GM19351 (cell line): ENCODE results near the gene IL11.
"Not testable (repeated sequence)": the region's sequence is repeated elsewhere in the genome, so short reads cannot be mapped to it uniquely, and the experiment has no call there.

Experiments used
- ATAC-seq: cut with Tn5 transposase; IDR thresholded peaks from one replicate; pipeline ENCODE4 v1.9.1; 2021; ENCODE audit warnings: mild to moderate bottlenecking, moderate library complexity; ENCODE audit not compliant: unreplicated experiment

IL11 gene

DNA sequence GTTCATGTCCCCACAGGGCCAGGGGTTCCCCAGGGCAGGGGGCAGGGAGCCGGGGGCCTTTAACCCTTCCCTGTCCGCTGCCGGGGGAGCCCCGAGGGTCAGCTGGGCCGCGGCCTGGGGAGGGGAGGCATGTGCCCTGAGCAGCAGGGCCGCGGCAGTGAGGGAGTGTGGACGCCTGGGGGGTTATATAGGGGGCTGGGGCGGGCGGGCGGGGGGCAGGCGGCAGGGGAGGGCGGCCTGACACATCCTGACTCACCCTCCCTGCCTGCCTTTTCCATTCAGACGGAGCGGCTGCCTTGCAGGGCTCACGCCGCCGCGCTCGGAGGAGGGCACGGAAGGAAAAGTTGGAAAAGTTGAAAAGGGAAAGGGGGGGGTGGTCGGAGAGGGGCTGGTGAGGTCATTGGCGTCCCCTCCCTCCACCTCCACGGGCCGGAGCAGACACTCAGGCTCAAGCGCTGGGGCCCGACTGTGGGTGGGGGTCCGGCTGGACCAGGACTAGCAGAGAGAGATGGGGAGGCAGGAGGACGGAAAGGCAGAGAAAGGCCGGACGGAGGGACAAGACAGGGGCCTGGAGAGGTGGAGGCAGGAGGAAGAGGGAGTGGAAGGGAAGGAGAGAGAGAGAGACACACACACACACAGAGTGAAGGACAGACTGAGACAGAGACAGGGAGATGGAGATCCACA, at the start of gene IL11:
Gene IL11, minus strand, starts transcription at position 159 of the 684 bp plus-strand sequence. Its CDS starts 153 bp downstream, at position 6.
- no peak for ATAC-seq

DNA sequence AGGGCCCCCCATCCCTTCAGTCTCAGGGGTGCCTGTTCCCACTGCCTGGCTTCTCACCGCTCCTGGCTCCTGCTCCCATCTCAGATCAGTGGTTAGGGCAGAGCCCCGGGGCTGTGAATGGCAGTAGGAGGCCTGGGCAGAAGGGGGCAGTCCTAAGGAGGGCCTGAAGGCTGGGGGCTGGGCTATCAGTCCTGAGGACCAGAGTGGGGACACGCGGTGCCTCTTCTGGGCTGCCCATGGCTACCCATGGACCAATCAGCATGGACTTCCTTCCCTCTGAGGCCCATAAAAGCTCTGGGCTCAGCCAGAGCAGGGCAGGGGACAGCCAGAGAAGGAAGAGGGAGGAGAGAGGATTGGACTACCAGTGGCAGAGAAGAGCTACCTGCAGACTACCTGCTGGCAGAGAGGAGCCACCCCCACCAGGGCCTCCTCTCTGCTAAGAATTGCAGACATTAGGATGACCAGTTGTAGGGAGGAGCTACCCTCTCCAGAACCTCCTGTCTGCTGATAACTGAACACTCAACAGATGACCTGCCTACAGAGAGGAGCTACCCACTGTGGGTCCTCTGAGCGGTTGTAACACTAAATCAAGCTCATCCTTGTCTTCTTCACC, 49.5 kb upstream of the IL11 start:
- no peak for ATAC-seq

- ATAC-seq, result no peak
These were observed 48.8 kb upstream of the IL11 start for GRCh38 chr19:55419103-55419502.

DNA sequence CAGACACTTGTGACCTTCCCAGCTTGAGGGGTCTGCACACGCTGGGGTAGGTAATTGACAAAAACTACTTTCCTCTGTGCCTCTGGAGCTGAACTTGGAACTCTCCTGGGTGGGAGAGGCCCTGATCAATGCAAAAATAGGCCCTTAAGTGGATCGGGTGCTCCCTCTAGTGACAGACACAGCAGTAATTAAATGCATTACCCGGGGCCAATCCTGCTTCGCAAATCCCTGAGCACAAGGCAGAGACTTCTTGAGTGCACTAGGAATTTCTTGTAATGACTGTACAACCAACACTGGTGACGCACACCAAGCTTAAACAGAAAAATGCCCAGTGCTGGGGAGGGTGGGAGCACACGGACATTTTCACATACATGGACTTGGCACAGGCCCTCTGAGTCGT, 47.9 kb upstream of the IL11 start:
- no peak for ATAC-seq

- no peak for ATAC-seq
These were observed 39.9 kb upstream of the IL11 start for GRCh38 chr19:55410168-55410567.

DNA sequence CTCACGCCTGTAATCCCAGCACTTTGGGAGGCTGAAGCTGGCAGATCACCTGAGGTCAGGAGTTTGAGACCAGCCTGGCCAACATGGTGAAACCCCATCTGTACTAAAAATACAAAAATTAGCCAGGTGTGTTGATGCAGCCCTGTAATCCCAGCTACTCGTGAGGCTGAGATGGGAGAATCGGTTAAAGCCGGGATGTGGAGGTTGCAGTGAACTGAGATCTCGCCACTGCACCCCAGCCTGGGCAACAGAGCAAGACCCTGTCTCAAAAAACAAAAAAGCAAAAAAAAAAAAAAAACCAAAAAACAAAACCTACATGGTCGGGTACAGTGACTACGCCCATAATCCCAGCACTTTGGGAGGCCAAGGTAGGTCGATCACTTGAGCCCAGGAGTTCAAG, 38.9 kb upstream of the IL11 start:
- ATAC-seq, result not testable (repeated sequence)

DNA sequence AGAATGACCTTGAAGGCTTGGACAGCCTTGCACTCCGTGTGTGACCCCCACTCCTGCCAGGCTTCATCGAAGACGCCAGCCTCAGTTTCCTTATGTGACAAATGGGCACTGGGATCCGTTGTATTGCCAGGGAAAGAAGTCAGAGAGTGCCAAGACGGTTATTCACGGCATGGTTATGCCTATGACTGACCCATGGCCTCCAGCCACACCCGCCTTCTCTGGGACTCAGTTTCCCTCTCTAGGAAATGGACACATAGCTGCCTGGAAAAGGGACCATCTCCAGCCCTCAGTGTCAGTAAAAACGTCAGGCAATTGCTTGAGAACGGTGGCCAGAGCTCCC, 38.2 kb upstream of the IL11 start:
- no peak for ATAC-seq

GRCh38 chr19:55407800-55408532, 37.7 kb upstream of the IL11 start:
- ATAC-seq, result peak; percentile 84

DNA sequence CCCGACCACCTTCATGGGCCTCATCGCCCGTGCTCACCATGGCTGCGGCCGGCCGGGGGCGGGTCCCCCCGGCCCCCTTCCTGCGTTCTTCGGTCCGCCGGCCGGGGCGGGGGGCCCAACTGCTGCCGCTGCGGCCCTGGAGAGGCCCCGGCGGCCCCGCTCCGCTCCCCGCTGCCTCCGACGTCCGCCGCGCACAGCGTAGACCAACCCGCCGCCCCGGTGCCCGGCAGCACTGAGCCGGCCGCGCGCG, 37.2 kb upstream of the IL11 start, which contains the start of gene UBE2S:
Gene UBE2S, minus strand, starts transcription at position 239 of the 250 bp plus-strand sequence. Its CDS starts 199 bp downstream, at position 40.
- ATAC-seq, result not testable (repeated sequence)

GRCh38 chr19:55406826-55407549, 36.7 kb upstream of the IL11 start:
- ATAC-seq, result peak; percentile 10

DNA sequence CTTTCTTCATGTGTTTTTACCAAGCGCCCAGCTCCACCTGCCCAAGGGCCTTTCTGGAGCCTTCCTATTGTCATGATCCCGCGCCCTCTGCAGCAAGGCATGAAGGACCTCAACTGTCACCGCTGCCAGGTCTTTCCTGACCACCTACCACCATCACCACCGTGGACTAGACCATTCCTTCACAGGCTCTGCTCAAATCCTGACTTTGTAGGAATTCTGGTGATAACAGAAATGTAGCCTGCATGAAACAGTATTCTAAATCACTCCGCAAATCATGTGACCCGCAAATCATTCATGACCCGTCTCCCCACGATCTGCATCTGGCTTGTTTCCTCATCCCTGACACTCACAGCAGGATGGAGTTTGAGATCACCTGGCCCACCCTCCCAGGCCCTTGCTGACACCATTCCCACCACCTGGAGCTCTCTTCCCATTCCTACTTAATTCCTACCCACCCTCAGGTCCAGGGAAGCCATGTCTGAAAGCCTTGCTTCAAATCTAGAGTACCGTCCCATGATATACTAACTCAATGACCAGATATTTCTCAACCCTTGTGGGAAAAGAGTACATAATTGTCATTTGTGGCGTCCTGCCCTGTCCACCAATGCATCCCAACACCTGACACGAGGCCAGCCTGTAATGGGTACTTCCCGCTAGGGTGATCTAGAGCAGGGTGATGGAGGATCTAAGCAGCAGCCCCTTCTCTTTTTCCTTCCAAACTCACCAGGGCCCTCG, 36.0 kb upstream of the IL11 start:
- ATAC-seq, result no peak

DNA sequence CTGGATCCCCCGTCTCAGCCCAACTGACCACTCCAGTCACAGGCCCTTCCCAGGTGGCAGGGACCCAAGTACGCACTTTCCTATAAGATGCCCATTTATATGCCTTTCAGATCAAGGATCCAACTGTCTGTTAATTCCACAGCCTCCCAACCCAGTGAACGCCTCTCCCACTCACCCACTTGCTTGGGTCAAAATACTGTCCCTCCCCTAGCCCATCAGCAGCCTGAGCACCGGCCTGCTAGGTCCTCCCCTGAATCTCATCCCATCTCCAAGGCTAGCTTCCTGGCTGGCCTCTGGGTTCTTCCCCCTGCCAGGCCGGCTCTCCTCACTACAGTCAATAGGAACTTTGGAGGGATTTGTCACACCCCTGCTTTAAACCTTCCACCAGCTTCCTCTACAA, 35.4 kb upstream of the IL11 start:
- ATAC-seq, result no peak

DNA sequence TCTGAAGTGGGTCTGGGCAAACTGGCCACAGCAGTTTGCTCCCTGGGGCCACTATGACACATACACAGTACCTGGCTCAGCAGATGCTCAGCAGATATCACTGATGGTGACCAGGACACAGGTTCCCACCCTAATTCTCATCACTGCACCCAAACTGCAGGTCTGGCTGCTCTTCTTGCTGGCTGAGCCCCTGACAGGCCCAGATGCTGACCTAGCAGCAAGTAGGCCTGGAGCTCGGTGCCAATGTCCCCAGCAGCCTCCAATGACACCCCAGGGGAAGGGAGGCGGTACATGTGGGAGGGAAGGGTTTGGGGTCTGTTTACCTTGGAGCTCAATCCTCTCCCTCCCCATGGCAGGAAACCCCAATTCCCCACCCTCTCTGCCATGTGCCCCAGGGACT, 32.2 kb upstream of the IL11 start:
- ATAC-seq, result no peak

GRCh38 chr19:55401390-55401789, 31.1 kb upstream of the IL11 start:
- ATAC-seq, result not testable (repeated sequence)

DNA sequence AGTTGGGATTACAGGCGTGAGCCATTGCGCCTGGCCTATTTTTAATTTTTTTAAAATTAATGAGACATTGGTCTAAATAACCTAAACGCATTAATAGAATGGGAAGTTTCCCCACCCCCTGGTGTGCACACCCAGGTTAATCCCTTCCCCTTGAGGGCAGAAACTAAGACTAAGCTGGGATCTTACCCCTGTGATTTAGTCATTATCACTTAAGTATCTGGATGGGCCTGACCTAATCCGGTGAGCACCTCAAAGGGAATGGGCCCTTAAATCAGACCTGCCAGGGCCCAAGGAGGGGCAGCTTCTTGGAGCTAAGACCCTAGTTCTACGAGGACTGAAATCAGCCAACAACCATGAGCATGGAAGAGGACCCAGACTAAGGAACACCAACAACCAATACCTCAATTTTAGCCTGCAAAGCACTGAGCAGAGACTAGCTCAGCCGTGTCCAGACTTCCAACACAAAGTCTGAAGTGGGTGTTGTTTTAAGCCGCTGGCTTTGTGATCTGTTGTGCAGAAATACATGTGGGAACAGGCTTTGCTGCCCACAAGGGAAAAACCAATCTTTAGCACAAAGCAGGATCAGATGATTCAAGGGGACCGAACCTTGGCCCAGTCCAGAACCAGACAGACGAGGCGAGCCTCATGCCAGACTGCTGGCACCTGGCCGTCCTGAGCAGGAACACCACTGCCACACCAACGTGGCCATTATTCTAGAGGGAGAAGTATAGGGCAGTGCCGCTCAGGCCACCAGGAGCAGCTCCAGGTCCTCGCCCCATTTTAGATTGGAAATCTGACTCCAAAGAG, 30.2 kb upstream of the IL11 start:
- ATAC-seq, result no peak

- ATAC-seq, result no peak
These were observed 28.1 kb upstream of the IL11 start for GRCh38 chr19:55398200-55398925.

DNA sequence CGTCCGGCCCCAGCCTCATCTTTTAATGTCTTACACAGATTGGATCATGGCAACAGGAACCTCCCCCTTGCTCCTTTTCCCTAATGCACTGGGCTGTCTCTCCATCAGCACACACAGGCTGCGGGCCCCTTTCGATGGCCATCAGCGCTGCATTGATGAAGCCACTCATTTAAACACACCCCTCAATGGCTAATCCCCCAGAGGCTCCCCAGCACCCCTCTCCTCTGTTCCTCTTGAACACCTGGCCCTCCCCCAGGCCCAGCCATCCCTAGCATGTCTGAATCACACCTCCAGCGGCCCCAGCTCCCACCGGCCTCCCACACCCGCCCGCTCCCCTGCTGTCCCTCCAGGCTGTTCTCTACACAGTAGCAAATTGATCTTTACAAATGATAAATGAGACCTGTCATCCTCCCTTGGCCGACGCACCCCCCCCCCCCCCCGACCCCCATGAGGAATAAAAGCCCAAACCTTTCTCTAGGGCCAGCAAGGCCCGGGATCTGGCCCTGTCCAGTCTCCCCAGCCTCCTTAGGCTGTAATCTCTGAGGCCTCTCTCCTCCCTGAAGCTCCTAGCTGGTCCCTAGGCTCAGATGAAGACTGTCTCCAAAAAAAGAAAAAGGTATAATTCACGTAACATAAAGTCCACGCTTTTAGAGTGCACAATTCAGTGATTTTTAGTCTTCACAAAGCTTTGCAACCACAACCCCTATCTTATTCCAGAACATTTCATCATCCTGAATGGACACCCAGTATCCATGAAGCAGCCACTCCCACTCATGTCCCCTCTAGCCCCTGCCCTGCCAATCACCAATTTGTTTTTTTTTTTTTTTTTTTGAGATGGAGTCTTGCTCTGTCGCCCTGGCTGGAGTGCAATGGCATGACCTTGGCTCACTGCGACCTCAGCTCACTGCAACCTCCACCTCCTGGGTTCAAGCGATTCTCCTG, 22.8 kb upstream of the IL11 start:
- no peak for ATAC-seq
